ENCODE measurements around the gene GOSR2.
A peak's percentile ranks its signal among the peaks of the same experiment; 100 is the strongest.
"Not testable (repeated sequence)": the region's sequence is repeated elsewhere in the genome, so short reads cannot be mapped to it uniquely, and the experiment has no call there.

The GOSR2 gene

GRCh38 chr17:46968224-46968834 is 45.4 kb downstream of the GOSR2 start:
- DNase-seq: no peak

DNA sequence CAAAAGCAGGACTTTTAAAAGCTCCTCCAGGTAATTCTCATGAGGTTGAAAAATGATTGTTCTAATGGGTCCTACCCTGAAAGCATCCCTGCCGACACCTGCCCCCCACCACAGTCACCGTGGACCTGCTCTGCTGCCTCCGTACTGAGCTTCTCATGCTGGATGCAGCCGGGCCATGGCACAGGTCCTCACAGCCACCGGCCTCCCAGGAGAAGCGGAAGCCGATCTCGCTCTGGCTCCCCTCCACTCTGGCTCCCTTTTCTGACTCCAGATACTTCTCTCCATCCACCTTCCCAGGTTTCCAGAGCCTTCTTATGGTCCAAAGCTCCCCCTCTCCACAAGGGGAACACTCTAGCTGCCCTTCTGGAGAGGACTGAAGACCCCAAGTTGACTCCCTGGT is 45.9 kb downstream of the GOSR2 start:
- no peak for DNase-seq

GRCh38 chr17:46971647-46972300 is 48.8 kb downstream of the GOSR2 start:
- DNase-seq: no peak

DNA sequence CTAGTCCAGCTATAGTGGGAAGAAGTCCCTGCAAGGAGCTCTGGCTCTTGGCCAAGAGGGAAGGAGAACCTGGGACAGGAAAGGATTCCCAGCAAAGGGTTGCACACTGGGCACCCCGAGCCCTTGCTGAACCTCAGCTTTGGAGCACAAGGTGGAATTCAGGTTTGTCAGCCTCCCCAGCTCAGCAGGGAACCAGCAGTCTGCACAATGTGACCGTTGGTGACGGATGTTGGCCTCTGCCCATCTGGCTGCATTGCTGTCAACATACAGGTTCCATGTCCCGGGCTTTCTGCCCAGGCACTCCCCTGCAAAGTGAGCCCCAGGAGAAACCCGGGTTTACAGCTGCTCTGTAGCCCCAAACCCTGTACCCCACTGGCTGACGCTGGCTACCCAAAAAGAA is 49.4 kb downstream of the GOSR2 start:
- no peak for DNase-seq

DNA sequence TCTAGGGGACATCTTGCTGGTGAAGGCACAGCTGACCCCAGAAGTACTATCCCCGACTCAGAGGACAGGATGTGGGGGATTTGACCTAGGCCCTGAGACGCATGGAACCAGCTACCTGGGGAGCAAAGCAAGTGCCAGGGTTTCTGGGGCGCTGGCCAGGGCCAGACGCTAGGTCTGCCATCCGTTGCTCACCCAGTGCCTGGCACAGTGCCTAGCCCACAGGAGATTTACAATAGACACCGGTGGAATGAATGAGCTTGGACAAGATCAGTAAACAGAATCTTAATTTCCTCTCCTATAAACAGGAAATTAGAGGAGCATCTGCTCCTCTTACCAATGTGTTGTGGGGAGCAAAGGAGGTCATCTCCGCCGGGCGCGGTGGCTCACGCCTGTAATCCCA is 51.1 kb downstream of the GOSR2 start:
- DNase-seq: no peak

GRCh38 chr17:46975287-46975686 is 52.3 kb downstream of the GOSR2 start:
- DNase-seq: no peak

DNA sequence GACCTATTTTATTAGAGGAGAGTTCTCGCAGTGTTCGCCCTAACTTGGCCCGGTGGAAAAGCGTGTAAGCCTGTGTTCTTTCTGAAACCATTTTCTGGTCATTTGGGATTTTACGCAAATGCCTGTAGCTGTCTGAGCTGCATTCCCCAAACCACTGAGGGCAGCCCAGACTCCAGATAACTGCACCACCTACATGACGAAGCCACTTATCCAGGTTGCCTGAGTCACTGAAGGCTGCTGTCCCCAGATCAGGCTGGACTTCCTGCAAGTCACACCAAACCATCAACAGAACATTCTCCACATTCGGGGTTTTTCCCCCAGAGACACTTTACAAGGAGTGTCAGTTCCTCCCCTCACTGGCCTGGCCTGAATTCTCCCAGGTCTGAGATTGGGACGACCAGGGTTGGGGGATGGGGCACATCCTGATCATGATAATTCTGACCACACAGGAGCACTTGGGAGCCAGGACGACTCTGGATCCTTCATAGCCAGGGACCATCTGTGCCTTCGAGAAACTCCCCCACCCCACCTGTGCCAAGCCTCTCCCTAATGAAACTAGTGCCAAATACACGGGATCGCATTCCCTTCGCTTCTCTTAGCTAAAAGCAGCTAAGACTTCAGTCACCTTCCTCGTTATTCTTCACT is 53.8 kb downstream of the GOSR2 start:
- DNase-seq: no peak

DNA sequence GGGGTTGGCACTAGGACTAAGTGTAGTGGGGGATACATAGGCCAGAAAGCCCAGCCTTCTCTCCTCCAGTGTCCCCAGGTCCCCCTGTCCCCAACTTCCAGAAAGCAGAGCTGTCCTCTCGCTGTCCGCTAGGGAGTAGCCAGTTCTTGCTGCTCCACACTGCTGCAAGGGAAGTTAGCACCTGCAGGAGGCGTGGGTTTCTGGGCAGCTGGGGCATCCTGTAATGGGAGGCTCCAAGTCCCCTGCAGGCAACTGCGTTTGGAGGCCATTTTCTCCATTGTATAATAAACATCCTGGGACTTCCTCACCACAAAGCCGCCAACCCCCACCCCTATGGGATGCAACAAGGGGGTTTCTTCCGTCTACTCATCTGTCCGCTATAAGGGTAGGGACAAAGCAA is 54.4 kb downstream of the GOSR2 start:
- peak; percentile 20 for DNase-seq

DNA sequence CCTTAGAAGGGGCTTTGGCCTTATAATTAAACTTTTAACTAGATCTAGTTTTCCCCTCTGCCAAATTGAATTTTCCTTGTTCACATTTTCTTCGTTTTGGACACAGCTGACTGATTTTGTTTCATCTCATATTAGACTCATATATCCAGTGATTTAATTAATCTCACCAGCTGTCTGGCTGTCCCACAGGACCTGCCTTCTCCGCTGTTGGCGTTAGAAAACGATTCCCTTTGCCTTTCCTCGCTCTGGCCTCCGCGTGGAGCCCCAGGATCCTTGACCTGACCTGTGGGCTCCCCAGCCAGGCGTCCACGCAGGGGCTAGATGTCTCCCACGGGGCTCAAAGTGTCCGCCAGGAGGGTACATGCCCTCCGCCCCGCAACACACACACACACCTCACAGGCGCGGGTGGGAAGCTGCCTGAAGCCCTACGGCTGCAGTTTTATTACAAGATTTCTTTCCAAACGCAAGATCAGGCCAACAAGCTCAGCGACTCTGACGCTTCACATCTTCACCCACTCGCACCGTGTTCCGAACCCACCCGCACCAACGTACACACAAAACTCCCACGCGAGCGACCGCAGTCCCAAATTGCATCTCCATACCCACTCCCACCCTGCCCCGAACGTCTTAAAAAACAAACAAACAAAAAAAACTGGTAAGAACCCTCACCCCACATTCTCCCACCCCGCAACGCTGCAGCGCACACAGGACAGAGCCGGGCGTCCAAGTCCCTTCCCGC is 55.0 kb downstream of the GOSR2 start:
- DNase-seq: no peak

- peak; percentile 21 for DNase-seq
These were observed 55.7 kb downstream of the GOSR2 start for GRCh38 chr17:46978489-46979146.

GRCh38 chr17:46979147-46979863 is 56.3 kb downstream of the GOSR2 start, which contains the start of gene RPRML:
RPRML (minus strand) TSS chr17:46979253; CDS start chr17:46979007, 246 bp downstream.
- peak; percentile 59 for DNase-seq

DNA sequence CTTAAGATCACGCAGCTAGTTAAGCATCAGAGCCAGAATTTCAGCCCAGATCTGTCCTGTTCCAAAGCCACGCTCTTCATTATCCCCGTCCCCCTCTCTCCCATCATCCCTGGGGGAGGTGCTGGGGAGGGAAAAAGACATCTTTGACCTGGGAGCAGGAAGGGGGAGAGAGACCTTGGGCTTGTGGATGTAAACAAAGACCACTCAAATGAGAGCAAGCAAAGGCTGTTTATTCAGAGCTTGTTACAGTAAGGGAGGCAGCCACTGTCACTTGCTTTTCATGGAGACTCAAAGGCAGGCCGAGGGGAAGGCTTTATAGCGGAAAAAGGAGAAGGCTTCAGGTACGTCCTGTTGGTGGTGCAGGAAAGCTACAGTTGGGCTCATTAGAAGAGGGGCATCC is 59.6 kb downstream of the GOSR2 start:
- DNase-seq: no peak

- DNase-seq: no peak
These were observed 60.8 kb downstream of the GOSR2 start for GRCh38 chr17:46983782-46984181.

DNA sequence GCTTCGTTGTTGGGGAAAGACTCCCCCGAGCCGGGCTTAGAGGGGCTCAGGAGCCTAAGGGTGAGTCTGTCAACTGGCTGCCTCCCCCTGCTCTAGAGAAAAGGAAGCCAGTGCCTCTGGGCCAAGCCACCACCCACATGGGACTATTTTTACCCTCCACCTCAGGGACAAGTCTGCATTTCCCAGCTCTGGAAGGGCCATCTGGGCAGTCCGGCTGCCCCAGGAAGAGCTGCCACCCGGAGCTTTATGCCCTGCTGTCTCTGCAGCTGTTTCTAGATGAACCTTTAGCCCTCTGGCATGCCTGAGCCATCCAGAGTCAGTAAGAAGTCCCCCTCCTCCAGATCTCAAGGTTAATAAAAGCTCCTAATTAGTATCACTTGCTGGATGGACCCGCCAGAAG is 61.4 kb downstream of the GOSR2 start:
- DNase-seq: no peak

- DNase-seq: no peak
These were observed 61.9 kb downstream of the GOSR2 start for GRCh38 chr17:46984892-46985291.

- no peak for DNase-seq
These were observed 63.4 kb downstream of the GOSR2 start for GRCh38 chr17:46986366-46986765.

GRCh38 chr17:46987927-46988326 is 65.0 kb downstream of the GOSR2 start:
- not testable (repeated sequence) for DNase-seq

- DNase-seq: no peak
These were observed 66.9 kb downstream of the GOSR2 start for GRCh38 chr17:46989637-46990431.

DNA sequence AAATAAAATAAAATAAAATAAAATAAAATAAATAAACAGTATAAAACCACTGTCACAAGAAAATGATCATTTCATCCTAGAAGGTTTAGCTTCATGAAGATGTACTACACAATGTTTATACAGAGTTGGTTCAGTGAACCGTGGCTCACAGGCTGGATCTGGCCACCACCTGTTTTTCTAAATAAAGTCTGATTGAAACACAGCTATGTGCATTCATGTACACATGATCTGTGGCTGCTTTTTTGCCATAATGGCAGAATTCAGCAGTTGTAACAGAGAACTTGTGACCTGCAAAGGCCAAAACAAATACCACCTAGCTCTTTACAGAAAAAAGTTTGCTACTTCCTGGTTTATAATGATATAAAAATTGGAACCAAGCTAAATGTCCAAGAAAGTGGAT is 68.7 kb downstream of the GOSR2 start:
- DNase-seq: no peak

Data from activated CD4-positive, alpha-beta T cell treated with anti-CD3 and anti-CD28 coated beads for 48 hours (primary cell).